H1 (cell line): ENCODE data around the gene MRPL41. TPM values are rescaled to one million over a fixed set of nuclear protein-coding genes. Genes with fewer than 3 reads are reported as not detected.

ENCODE experiments used
- CTCF ChIA-PET: fragments of 300-600 bp; sonication (Branson Sonifier 250); formaldehyde crosslinking; loops from one replicate; lab custom pipeline; 2021; ENCODE audit not compliant: partially characterized antibody; lab: Charles Lee
- POLR2A ChIA-PET: fragments of 300-600 bp; sonication (Branson Sonifier 250); formaldehyde crosslinking; loops from one replicate; lab custom pipeline; 2021; ENCODE audit warnings: inconsistent platforms; ENCODE audit not compliant: partially characterized antibody; lab: Charles Lee
- DNase-seq, 2 experiments: peaks; one replicate each; pipeline versions ENCODE4 v3.0.0 to v3.0.0-alpha.2; 2010 to 2022; ENCODE audit warnings: low spot score in 2 of 2, low read depth in 1 of 2, mixed read lengths in 1 of 2
- FAIRE-seq: peaks from 2 replicates; lab custom pipeline; 2011; peaks lifted over from hg19 to GRCh38; lab: Jason Lieb, UNC
- H2AFZ ChIP-seq: 2 replicates; pipeline ENCODE4 v1.8.1; 2012; ENCODE audit warnings: low read length, inconsistent platforms
- H2AK5ac ChIP-seq: 2 replicates; pipeline ENCODE4 v1.6.1; 2013; ENCODE audit warnings: low read depth, low read length
- H2BK120ac ChIP-seq: replicated peaks from 2 replicates; pipeline ENCODE3; 2013; ENCODE audit warnings: low read depth, low read length, inconsistent platforms
- H2BK12ac ChIP-seq: 2 replicates; pipeline ENCODE4 v1.6.1; 2013; ENCODE audit warnings: low read depth, low read length
- H2BK15ac ChIP-seq: 2 replicates; pipeline ENCODE4 v1.6.1; 2013; ENCODE audit warnings: low read length
- H2BK20ac ChIP-seq: 2 replicates; pipeline ENCODE4 v1.6.1; 2013; ENCODE audit warnings: low read length
- H2BK5ac ChIP-seq: 2 replicates; pipeline ENCODE4 v1.6.1; 2013; ENCODE audit warnings: low read depth, low read length
- H3K14ac ChIP-seq: 2 replicates; pipeline ENCODE4 v1.6.1; 2013; ENCODE audit warnings: inconsistent platforms; ENCODE audit not compliant: insufficient read length
- H3K18ac ChIP-seq: 2 replicates; pipeline ENCODE4 v1.6.1; 2013; ENCODE audit warnings: low read length; ENCODE audit errors: extremely low read depth
- H3K23ac ChIP-seq: 2 replicates; pipeline ENCODE4 v1.6.1; 2013; ENCODE audit warnings: inconsistent platforms; ENCODE audit not compliant: insufficient read length
- H3K23me2 ChIP-seq: 2 replicates; pipeline ENCODE4 v1.6.1; 2013; ENCODE audit warnings: low read depth, low read length
- H3K27ac ChIP-seq: 2 replicates; pipeline ENCODE4 v1.6.1; 2011; ENCODE audit warnings: low read depth, low read length, inconsistent platforms
- H3K27me3 ChIP-seq, 4 experiments: replicated peaks in 1 of 4; 1 replicate in 1 of 4; 2 replicates in 3 of 4; pipeline versions ENCODE4 v1.6.1 to v1.8.1; 2011 to 2013; ENCODE audit warnings: low read length in 3 of 4, mild to moderate bottlenecking in 3 of 4, inconsistent platforms in 2 of 4, mixed read lengths in 2 of 4, moderate library complexity in 1 of 4; ENCODE audit not compliant: control insufficient read depth in 3 of 4, insufficient read depth in 3 of 4; ENCODE audit errors: extremely low read depth in 1 of 4
- H3K36me3 ChIP-seq, 4 experiments: 2 replicates each; pipeline versions ENCODE4 v1.6.1 to v1.8.1; 2011 to 2013; ENCODE audit warnings: mild to moderate bottlenecking in 4 of 4, low read length in 3 of 4, moderate library complexity in 2 of 4, control low read depth in 1 of 4, inconsistent platforms in 1 of 4; ENCODE audit not compliant: insufficient read depth in 4 of 4, control insufficient read depth in 2 of 4
- H3K4ac ChIP-seq: replicated peaks from 2 replicates; pipeline ENCODE3; 2013; ENCODE audit warnings: low read length, low read depth, mixed read lengths, inconsistent platforms; ENCODE audit not compliant: insufficient read length
- H3K4me1 ChIP-seq, 4 experiments: replicated peaks in 1 of 4; 1 replicate in 1 of 4; 2 replicates in 3 of 4; pipeline versions ENCODE4 v1.6.1 to v1.8.1; 2011 to 2013; ENCODE audit warnings: low read length in 3 of 4, inconsistent platforms in 2 of 4, mixed read lengths in 1 of 4; ENCODE audit not compliant: insufficient read depth in 4 of 4, control insufficient read depth in 3 of 4
- H3K4me2 ChIP-seq, 2 experiments: 2 replicates each; pipeline versions ENCODE4 v1.6.1 to v1.8.1; 2011 to 2013; ENCODE audit warnings: low read depth in 2 of 2, low read length in 2 of 2, control low read depth in 1 of 2, inconsistent platforms in 1 of 2, mild to moderate bottlenecking in 1 of 2; ENCODE audit not compliant: insufficient read depth in 1 of 2
- H3K4me3 ChIP-seq, 4 experiments: fragments of 200-600, 300-600 bp in 1 of 4; sonication (generic), shearing (Covaris generic), sonication (Bioruptor Twin) in 1 of 4; 2 replicates each; pipeline versions ENCODE4 v1.5.1 to v1.8.1; 2011 to 2016; ENCODE audit warnings: low read length in 4 of 4, low read depth in 3 of 4, control low read depth in 2 of 4, inconsistent platforms in 2 of 4, mild to moderate bottlenecking in 2 of 4, mixed read lengths in 1 of 4, moderate library complexity in 1 of 4; ENCODE audit not compliant: insufficient read depth in 2 of 4; ENCODE audit errors: extremely low read depth in 1 of 4
- H3K56ac ChIP-seq: replicated peaks from 2 replicates; pipeline ENCODE3; 2013; ENCODE audit warnings: low read depth, mild to moderate bottlenecking, mixed read lengths, low read length, inconsistent platforms; ENCODE audit not compliant: insufficient read length
- H3K79me1 ChIP-seq: 2 replicates; pipeline ENCODE4 v1.6.1; 2013; ENCODE audit warnings: low read depth, low read length, control low read depth
- H3K79me2 ChIP-seq, 2 experiments: 2 replicates each; pipeline versions ENCODE4 v1.6.1 to v1.8.1; 2012 to 2013; ENCODE audit warnings: low read length in 2 of 2, mild to moderate bottlenecking in 2 of 2, inconsistent platforms in 1 of 2; ENCODE audit not compliant: insufficient read depth in 2 of 2, control insufficient read depth in 1 of 2
- H3K9ac ChIP-seq, 4 experiments: replicated peaks in 1 of 4; 1 replicate in 1 of 4; 2 replicates in 3 of 4; pipeline versions ENCODE4 v1.6.1 to v1.8.1; 2011 to 2013; ENCODE audit warnings: low read depth in 3 of 4, low read length in 3 of 4, control low read depth in 2 of 4, mild to moderate bottlenecking in 2 of 4, moderate library complexity in 2 of 4, inconsistent platforms in 1 of 4; ENCODE audit errors: extremely low read depth in 1 of 4
- H3K9me3 ChIP-seq, 2 experiments: 2 replicates each; pipeline versions ENCODE4 v1.6.1 to v1.8.1; 2012 to 2013; ENCODE audit warnings: mild to moderate bottlenecking in 2 of 2, moderate library complexity in 2 of 2, control low read depth in 1 of 2, inconsistent platforms in 1 of 2, low read depth in 1 of 2, low read length in 1 of 2, mixed read lengths in 1 of 2; ENCODE audit not compliant: insufficient read depth in 2 of 2
- H4K20me1 ChIP-seq, 2 experiments: replicated peaks in 1 of 2; 2 replicates each; pipeline versions ENCODE3 to v1.8.1; 2011 to 2013; ENCODE audit warnings: inconsistent platforms in 2 of 2, low read length in 2 of 2, mild to moderate bottlenecking in 1 of 2; ENCODE audit not compliant: insufficient read depth in 2 of 2, control insufficient read depth in 1 of 2
- H4K5ac ChIP-seq: 2 replicates; pipeline ENCODE4 v1.6.1; 2013; ENCODE audit warnings: low read length, low read depth, mixed read lengths, inconsistent platforms; ENCODE audit not compliant: insufficient read length
- H4K8ac ChIP-seq: 2 replicates; pipeline ENCODE4 v1.8.0; 2013; ENCODE audit warnings: mild to moderate bottlenecking, moderate library complexity, low read length, inconsistent platforms; ENCODE audit not compliant: insufficient read depth; ENCODE audit errors: extremely low read depth
- H4K91ac ChIP-seq: replicated peaks from 2 replicates; pipeline ENCODE3; 2013; ENCODE audit warnings: low read length, mixed read lengths, inconsistent platforms; ENCODE audit not compliant: insufficient read length
- BACH1 ChIP-seq: IDR thresholded peaks from 2 replicates; pipeline ENCODE4 v1.6.1; 2012; ENCODE audit warnings: low read length, improper control_type of control experiment
- GABPA ChIP-seq: IDR thresholded peaks from 2 replicates; pipeline ENCODE4 v1.6.1; 2011; ENCODE audit warnings: mild to moderate bottlenecking, low read length, moderate library complexity, borderline replicate concordance; ENCODE audit not compliant: insufficient read depth
- SIN3A ChIP-seq, 2 experiments: IDR thresholded peaks in 1 of 2; conservative IDR thresholded peaks in 1 of 2; 2 replicates each; pipeline ENCODE4 v1.6.1; 2011 to 2012; ENCODE audit warnings: low read length in 2 of 2, improper control_type of control experiment in 1 of 2, low read depth in 1 of 2, mild to moderate bottlenecking in 1 of 2
- TCF12 ChIP-seq: IDR thresholded peaks from 2 replicates; pipeline ENCODE4 v1.6.1; 2011; ENCODE audit warnings: low read depth, mild to moderate bottlenecking, low read length
- TEAD4 ChIP-seq: IDR thresholded peaks from 2 replicates; pipeline ENCODE4 v1.6.1; 2012; ENCODE audit warnings: low read depth, low read length, inconsistent platforms, mixed read lengths
- WGBS, 2 experiments: shearing (Covaris generic) in 1 of 2; methylation state at CpG; one replicate each; pipeline versions ENCODE4 v1.1.6 to v1.1.7; 2013 to 2015; ENCODE audit warnings: low lambda C conversion rate in 2 of 2, mixed read lengths in 2 of 2, inconsistent platforms in 1 of 2, low coverage in 1 of 2, missing lambda C conversion rate in 1 of 2; ENCODE audit not compliant: insufficient replicate concordance in 2 of 2, insufficient coverage in 1 of 2, insufficient read length in 1 of 2; ENCODE audit errors: extremely low coverage in 1 of 2, missing lambda C conversion rate in 1 of 2; 5-methylcytosine and 5-hydroxymethylcytosine counted together
- polyA plus RNA-seq, 7 experiments: library from polyadenylated mRNA; depleted of rRNA in 3 of 7; stranded (reverse) in 5 of 7; unstranded in 2 of 7; fragments of >200 nt in 5 of 7; fragments of 200-250 nt in 2 of 7; gene quantifications; 1 replicate in 5 of 7; 2 replicates in 1 of 7; 4 replicates in 1 of 7; pipeline versions ENCODE4 v1.2.1 to v1.2.3, GENCODE V29; 2011 to 2013; ENCODE audit warnings: missing spikeins in 2 of 7, mixed read lengths in 2 of 7
- total RNA-seq: library from RNA; stranded (reverse); fragmentation: NEBNext Ultra II Directional; extraction: Animal tissue kit (Norgen Biotek cat#: 25700); gene quantifications from 2 replicates; pipeline ENCODE4 v1.2.1, GENCODE V29; 2021

Gene MRPL41
- total and polyA plus RNA-seq, 2 of the 8 experiments (the other 6 are each of a cell fraction or from before 2014, with no cell fraction given): 47.2 to 58.1 TPM

- H2AK5ac ChIP-seq: no peak overlapping the region
- H4K8ac ChIP-seq: no peak overlapping the region
- no peak overlapping the region for H3K4ac ChIP-seq
- no peak overlapping the region for H3K18ac ChIP-seq
- no peak overlapping the region for H3K27ac ChIP-seq
- H3K4me2 ChIP-seq: no peak overlapping the region
- no peak overlapping the region for H3K14ac ChIP-seq
- no peaks in the 10 kb centered on the region for H3K4me1 ChIP-seq
- no peaks in the 10 kb centered on the region for H3K9me3 ChIP-seq
- H2BK12ac ChIP-seq: no peak overlapping the region
- WGBS, 2 experiments: 94% methylated on average over 10 of the region's 10 CpGs; no CpG with 5 or more reads in 1 of the 2 experiments
- no peak overlapping the region for H2AFZ ChIP-seq
- H4K20me1 ChIP-seq: peaks cover 0 to 3% of the 10 kb centered on the region in 2 experiments
- no peak overlapping the region for H2BK15ac ChIP-seq
- ChIA-PET POLR2A (interaction anchor here (0.9 to 2.1 kb wide), 4 partner anchors 10 to 14 kb away, joined by 3 to 12 read pairs (median 7); partner anchors contain the start of genes DPH7 and MRPL41), CTCF (no interaction called here)
- H4K5ac ChIP-seq: no peak overlapping the region
- no peak overlapping the region for H2BK5ac ChIP-seq
- H2BK20ac ChIP-seq: no peak overlapping the region
- no peak overlapping the region for H2BK120ac ChIP-seq
- no peaks in the 10 kb centered on the region for H3K79me2 ChIP-seq
- H3K79me1 ChIP-seq: no peaks in the 10 kb centered on the region; the same call in 1 of the 2 replicates
- H3K36me3 ChIP-seq: peaks cover 5 to 26% (median 15%) of the 10 kb centered on the region in 4 experiments; a peak in 6 of 8 replicates
- H3K23ac ChIP-seq: no peak overlapping the region
- H3K27me3 ChIP-seq: no peaks in the 10 kb centered on the region
- peaks cover 2% of the 10 kb centered on the region; the same call in 1 of the 2 replicates for H3K23me2 ChIP-seq
- no peak overlapping the region for H4K91ac ChIP-seq
- no peak overlapping the region for H3K9ac ChIP-seq
- no peak overlapping the region for H3K4me3 ChIP-seq
- no peak overlapping the region for H3K56ac ChIP-seq
- no peak for DNase-seq
- TF ChIP-seq SIN3A (conservative IDR thresholded peaks at IDR 0.05 in 1 of 2, IDR thresholded peaks at IDR 0.05 in 1 of 2; ENCODE audit: low read depth in 1 of 2, low read length in 2 of 2): no peak
- TF ChIP-seq TEAD4: no peak
- TF ChIP-seq GABPA: no peak
- no peak for TF ChIP-seq TCF12
- no peak for TF ChIP-seq BACH1
- TF ChIP-seq, all 59 proteins: peak for 0
- FAIRE-seq: no peak
Measured at GRCh38 chr9:137564134-137564533, 12.5 kb downstream of the MRPL41 start.
